GM19193 (cell line): ENCODE results near the gene NAPA.

ENCODE experiments used
- POLR2A ChIP-seq: IDR thresholded peaks from 4 replicates; pipeline ENCODE4 v1.6.1; 2011; ENCODE audit not compliant: insufficient read depth, insufficient read length; ENCODE audit errors: extremely low read depth

The NAPA gene

GRCh38 chr19:47537493-47537892 lies 22.6 kb upstream of the NAPA start:
- no peak for TF ChIP-seq POLR2A

- TF ChIP-seq POLR2A, result no peak
These were observed 19.8 kb upstream of the NAPA start for GRCh38 chr19:47534628-47535027.

DNA sequence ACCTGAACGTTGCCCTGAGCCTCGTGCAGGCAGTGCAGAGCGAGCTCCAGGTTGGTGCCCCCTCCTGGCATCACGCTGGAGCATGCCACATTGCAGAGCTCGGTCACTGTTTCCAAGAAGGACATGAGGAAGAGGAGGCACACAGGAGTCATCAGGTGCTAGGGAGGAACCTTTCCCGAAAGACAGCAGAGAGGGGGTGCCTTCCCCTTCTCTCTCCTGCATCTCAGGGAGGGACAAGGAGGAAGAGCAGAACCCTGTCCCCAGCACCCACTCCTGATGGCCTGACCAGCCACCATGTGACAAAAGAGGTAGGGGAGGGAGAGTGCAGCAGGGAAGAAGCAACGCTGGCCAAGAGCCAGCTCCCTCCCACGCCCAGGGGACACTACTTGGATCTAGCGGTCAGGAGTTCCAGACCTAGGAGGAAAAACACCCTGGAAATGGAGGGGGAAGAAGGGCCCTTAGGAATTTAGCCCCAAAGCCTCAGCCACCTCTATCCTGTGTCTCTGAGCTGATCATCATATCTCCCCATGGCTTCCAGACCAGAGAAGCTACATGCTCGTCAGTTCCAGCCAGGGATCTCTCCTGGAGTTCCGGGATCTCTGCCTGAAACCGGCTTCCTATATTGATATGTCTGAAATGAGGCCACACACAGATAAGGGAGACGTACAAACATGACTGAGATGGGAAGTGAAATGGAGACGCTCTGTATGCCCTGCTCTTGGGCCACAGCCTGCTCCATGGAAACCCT lies 17.0 kb upstream of the NAPA start:
- TF ChIP-seq POLR2A, result no peak

DNA sequence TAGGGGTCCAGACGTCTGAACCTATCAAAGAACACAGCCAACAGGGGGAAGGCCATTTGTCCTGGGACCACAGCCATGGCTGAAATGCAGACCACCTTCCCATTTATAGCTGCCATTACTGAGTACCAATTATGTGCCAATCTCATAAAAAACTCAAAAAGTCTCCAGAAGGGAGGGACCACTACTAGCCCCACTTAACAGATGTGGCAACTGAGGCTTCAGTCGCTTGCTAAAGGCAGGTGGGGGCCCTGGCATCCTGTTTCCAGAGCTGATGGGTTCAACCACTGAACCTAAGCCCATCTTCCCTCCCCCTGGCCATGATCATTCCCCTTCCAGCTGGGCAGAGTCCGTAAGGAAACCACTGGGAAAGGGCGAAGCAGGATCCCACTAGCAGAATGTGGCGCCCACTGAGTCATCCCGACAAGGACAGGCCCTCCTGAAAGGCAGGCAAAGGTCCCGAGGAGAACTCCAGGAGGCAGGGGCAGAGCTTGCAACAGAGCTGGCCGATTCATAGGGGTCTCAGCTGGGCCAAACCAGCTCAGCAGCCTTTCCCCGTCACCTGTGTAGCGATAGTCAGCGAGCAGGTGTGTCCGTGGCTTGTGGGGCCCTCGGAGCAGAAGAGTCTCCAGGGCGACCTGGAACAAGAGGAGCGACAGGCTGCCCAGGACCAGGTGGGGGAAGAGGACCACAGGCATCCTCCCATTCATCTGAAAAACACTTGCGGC lies 14.3 kb upstream of the NAPA start:
- TF ChIP-seq POLR2A, result no peak

DNA sequence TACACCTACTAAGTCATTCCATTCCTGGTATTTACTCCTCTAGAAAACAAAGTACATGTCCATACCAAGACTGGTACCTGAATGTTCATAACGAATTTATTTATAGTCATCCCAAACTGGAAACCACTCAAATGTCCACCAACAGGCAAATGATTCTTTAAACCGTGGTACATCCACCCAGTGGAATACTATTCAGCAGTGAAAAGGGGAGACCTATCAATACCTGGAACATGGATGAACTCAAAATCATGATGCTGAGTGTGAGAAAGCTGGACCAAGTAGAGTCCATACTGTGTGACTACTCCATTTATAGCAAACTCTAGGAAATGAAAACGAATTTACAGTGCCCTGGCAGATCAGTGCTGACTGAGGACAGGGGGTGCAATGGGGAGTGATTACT lies 11.9 kb upstream of the NAPA start:
- TF ChIP-seq POLR2A, result no peak

DNA sequence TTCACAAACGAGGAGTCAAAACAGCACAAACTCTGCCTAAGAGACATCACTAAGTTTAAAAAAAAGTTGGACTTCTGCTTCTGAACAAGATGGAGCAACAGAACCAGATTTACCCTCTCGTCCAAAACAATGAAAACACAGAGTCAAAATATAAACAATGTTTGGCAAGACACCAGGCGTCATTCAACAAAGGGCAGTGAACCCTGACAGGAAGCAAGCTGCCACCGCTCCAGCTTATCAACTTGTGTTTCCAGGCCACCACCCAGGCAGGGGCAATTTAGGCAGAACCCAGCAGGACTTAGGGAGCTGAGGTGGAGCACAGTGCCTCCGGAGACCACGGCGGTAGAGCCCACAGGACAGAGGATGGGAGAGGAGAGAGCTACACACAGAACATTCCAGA lies 8.6 kb upstream of the NAPA start:
- no peak for TF ChIP-seq POLR2A

- TF ChIP-seq POLR2A, result no peak
These were observed 6.8 kb upstream of the NAPA start for GRCh38 chr19:47521473-47522180.

DNA sequence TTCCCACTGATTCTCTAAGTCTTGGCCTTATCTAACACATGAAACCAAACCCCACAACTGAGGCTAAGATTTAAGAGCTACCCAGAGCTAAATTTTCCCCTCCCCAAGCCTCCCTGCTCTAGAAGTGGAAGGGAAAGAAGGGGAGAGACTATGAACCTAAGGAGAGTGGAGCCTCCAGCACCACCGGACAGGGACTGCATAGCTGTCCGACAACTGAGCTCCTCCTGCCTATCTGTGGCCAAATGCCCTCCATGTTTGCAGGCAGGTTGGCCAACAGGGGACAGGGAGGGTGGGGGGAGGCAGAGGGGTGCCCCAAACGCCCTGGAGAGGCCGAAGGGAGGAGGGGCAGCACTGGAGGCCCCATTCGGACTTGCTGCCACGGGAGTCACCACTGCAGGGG lies 6.0 kb upstream of the NAPA start:
- TF ChIP-seq POLR2A, result no peak

- TF ChIP-seq POLR2A, result no peak
These were observed 5.5 kb upstream of the NAPA start for GRCh38 chr19:47520343-47520806.

DNA sequence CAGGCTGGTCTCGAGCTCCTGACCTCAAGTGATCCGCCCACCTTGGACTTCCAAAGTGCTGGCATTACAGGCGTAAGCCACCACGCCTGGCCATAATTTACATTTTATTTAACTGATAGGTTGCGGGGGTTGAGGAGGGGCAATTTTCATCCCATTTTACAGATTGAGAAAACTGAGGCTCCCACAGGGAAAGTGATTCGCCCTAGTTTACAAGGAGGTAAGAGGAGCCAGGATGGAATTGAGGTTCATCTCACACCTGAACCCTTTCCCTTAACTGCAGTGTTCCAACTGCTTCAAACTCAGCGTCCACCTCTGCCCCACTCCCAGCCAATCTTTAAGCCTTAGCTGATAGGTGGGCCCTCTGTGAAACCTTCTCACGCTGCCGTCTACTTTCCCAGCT lies 4.0 kb upstream of the NAPA start:
- no peak for TF ChIP-seq POLR2A

- no peak for TF ChIP-seq POLR2A
These were observed 3.3 kb upstream of the NAPA start for GRCh38 chr19:47518139-47518538.

DNA sequence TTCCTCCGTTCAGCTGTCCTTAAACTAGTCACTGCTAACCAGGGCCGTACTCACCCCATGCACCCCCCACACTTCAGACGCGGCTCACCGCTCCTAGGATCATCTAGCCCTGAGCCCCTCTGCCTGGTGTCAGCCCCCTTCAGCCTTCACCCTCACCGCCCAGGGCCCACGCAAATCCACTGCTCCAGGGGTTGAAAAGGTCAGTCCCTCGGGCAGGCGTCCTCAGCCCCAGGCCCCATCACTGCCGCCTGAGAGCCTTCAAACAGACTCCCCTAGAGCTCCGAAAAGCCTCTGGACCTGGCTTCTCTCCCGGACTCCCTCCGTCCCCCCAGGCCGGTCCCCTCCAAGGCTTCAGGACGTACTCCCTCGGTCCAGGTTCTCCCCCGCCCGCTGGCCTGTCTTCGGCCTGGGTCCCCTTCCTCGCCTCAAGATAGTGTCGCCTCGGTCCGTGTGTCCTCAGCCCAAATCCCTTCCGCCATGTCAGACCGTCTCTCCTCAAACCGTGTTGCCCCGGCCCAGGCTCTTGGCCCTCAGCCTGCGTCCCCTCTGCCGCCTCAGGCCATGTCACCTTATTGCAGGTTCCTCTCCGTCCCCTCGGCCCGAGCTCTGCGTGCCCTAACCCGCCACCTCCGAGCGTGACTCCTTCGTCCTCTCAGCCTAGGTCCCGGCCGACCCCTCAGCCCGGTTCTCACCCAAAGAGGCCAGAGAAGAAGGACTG lies 553 bp downstream of the NAPA start:
- no peak for TF ChIP-seq POLR2A

DNA sequence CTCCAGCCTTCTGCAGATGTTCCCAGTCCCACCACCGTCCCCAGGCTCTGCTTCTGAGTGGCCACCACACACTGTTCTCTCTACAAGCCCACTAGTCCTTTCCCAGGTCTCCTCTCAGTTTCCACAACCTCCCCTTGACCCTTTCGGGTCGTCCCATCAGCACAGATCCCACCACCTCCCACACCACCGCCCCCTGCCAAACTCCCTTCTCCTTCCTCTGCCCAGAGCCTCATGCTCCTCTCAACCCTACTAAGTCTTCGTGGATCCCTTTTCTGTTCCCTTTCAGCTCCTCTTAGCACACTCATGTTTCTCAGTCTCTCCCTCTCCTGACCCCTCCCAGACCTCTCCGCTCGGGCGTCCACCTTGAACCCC lies 1.9 kb downstream of the NAPA start:
- peak; percentile 12 for TF ChIP-seq POLR2A

GRCh38 chr19:47512183-47512947 lies 2.5 kb downstream of the NAPA start:
- TF ChIP-seq POLR2A, result no peak

GRCh38 chr19:47511681-47512080 lies 3.2 kb downstream of the NAPA start:
- no peak for TF ChIP-seq POLR2A

DNA sequence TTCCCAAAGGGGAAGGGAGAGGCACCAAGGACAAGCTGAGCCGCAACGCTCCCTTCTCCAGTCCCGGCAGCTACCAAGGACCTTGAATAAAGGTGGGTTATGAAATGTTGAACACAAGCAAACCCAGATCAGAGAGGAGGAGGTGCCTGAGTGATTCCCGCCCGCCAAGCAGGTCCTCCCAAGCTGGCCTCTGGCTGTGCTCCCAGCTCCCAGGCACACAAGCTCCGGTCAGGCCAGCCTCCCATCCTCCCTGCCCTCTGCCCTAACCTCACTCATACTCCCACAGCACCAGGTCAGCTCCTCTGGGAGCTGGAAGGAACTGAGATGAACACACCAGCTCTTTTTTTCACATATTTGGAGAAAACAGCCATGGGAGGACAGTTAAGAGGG lies 3.7 kb downstream of the NAPA start:
- no peak for TF ChIP-seq POLR2A
